NCI-H146 (cell line): ENCODE data around the gene MZT2B.
"Not testable (repeated sequence)": the region's sequence is repeated elsewhere in the genome, so short reads cannot be mapped to it uniquely, and the experiment has no call there.

Experiments
- DNase-seq: peaks from one replicate; lab custom pipeline; 2025; lab: John Stamatoyannopoulos, UW

Gene MZT2B

DNA sequence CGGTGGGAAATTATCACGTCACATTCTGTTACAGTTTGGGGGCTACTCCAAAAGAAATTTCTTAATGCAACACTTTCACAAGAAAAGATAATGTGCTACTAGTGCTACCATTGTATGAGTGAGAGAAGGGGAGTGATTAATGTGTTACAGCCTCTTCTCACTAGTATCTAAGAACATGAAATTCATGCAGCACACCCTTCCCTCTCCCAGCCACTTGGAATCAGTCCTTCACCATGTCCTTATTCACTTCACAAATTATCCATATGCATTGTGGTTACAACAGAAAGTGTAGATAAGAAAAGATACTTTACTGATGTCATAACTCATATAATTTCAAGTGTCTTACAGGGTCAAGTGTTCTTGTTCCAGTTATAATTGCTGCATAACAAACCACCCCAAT is 37.1 kb downstream of the MZT2B start:
- not testable (repeated sequence) for DNase-seq

DNA sequence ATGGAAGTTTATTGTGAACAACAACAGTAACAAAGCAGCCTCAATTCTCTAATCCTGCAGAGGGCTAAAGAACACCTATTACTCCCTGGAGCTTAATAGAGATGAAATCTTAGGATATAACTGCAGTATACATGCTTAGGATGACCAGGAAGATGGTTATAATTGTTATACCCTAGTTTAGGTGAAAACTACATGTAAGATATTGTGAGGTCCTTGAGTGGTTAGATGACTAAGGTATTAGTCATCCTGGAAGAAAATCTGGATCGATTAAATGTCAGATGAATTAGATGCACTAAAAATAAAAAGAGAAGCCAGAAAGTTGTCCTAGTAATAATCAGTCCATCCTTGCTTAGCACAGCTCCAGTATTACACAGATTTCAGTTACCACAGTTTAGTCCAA is 38.4 kb downstream of the MZT2B start:
- not testable (repeated sequence) for DNase-seq

DNA sequence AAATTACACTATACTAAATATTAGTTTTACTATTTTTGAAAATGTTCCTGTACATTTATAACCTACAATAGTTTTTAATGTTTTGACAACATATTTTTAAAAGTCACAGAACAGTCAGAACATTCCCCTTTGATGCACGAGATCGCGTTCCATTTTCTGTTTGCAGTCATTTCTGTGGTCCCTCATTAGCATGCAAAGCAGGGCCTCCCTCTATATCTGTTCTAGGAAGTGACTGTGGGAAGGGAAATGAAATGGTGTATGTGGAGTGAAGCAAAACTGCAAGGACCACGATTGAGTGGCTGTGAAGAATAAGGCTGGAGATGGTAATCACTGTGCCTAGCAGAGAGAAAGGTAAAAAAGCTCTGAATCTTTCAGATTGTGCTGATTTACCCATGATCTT is 40.5 kb downstream of the MZT2B start:
- not testable (repeated sequence) for DNase-seq

DNA sequence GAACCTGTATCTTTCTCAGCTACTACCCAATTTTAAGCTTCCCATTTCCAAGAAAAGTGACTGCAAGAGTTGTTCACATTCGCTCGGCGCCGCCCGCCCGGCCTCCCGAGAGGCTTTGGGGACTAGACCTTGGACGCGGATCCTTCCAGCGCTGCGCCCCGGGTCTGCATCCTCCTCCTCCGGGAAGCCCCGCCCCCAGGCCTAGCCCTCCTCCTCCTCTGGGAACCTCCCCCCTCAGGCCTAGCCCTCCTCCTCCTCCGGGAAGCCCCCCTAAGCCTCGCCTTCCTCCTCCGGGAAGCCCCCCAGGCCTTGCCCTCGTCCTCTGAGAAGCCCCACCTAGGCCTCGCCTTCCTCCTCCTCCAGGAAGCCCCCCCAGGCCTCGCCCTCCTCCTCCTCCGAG is 45.9 kb downstream of the MZT2B start:
- not testable (repeated sequence) for DNase-seq

DNA sequence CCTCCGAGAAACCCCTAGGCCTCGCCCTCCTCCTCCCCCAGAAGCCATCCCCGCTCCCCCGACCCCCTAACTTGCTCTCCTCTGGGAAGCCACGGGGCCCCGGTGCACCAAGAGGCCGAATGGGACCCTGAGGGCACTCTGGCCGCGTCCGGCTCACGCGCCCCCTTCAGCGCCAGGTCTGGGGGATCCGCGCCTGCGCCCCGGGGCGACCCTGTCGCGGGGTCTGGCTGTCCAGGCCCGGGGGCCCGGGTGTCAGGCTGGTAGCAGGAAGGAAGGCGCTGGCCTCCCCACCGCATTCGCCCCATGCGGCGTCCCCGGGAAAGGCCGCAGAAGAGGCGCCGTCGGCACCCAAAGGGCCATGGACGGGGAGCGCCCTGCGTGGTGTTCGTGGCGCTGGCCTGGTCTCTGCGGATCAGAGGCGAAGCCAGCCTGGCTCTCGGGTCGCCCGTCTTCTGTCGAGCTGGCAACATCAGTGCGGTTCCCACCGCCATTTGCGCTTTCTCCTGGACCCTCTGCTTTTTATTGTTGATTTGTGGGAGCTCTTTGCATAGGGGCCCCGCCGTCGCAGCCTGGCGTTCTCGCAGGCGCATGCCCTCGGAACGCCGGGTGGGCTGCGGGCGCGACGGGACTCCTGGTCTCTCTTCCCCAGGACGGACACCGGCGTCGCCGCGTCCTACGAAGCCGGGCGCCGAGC is 46.6 kb downstream of the MZT2B start:
- not testable (repeated sequence) for DNase-seq

DNA sequence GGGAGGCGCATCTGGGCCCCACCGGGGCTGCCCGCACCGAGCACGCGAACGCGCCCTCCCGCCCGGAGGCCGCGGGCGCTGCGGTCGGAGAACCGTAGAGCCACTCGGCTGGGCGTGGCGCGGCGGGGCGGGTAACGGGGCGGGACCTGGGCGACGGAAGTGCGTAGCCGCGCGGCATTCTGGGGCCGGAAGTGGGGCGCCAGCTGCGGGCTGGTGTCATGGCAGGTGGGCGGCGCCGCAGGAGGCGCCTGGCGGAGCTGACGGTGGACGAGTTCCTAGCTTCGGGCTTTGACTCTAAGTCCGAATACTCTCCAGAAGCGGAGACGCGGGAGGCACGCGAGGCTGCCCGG is 47.1 kb downstream of the MZT2B start:
- not testable (repeated sequence) for DNase-seq

DNA sequence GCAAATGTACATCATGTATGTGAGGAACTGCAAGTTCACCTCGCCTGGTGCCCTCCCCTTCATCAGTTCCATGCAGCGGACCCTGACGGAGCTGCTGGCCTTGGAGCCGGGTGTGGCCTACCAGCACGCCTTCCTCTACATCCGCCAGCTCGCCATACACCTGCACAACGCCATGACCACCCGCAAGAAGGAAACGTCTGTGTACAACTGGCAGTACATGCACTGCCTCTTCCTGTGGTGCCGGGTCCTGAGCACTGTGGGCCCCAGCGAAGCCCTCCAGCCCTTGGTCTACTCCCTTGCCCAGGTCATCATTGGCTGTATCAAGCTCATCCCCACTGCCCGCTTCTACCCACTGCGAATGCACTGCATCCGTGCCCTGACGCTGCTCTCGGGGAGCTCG is 48.3 kb downstream of the MZT2B start:
- not testable (repeated sequence) for DNase-seq

DNA sequence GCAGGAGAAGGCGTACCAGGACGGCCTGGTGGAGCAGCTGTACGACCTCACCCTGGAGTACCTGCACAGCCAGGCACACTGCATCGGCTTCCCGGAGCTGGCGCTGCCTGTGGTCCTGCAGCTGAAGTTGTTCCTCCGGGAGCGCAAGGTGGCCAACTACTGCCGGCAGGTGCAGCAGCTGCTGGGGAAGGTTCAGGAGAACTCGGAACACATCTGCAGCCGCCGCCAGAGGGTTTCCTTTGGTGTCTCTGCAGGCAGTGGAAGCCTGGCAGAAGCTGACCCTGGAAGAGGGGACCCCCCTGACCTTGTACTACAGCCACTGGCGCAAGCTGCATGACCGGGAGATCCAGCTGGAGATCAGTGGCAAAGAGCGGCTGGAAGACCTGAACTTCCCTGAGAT is 48.8 kb downstream of the MZT2B start:
- DNase-seq: peak; percentile 20

DNA sequence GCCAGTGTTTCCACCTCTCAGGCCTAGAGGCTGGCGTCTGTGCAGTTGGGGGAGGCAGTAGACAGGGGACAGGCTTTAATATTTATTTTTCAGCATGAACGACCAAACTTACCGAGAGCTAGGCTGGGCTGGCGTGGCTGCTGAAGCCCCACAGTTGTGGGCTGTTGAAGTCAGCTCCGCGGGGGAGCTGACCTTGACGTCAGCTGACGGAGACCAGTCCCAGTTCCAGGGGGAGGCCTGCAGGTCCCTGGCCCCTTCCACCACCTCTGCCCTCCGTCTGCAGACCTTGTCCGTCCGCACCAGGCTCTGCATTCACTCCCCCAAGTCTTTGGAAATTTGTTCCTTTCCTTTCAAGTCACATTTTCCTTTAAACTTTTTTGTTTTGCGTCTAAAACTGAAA is 49.6 kb downstream of the MZT2B start:
- no peak for DNase-seq

DNA sequence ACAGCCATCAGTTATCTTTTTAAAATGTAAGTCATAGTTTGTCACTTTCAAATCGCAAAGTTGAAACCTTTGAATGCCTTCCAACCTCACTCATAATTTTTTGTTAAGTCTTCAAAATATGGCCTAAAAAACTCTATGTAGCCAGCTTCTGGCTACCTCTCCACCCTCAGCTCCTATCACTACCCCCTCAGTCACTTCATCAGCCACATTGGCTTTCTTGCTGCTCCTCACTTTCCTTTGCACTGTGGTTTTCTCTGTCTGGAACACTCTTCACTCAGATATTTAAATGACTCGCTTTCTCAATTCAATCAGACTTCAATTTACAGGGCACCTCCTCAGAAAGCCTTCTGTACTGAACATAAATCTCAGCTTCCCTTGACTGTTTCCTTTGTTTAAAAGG is 51.0 kb downstream of the MZT2B start:
- DNase-seq: not testable (repeated sequence)

DNA sequence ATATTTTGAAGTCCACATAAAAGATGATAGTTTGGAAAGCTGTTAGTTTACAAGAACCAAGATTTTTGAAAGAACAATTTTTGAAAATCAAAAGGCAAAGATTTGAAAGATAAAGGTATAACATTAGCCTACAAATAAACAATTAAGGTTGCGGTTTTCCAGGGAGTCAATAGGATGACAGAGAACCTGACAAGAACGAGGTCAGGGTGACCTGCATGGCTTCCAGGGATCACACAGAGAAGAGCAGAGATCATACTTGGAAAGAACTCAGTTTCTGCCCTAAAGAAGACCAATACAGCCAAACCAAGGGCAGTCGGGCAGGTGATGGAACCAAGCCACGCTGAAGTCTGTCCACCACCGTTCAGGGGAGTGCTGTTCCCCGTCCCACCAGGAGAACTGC is 57.5 kb downstream of the MZT2B start:
- not testable (repeated sequence) for DNase-seq
